NCI-H748 (cell line): ENCODE results near the gene CAMTA1.
"Not testable (repeated sequence)": the region's sequence is repeated elsewhere in the genome, so short reads cannot be mapped to it uniquely, and the experiment has no call there.

Experiments used
- DNase-seq: peaks from one replicate; lab custom pipeline; 2025; ENCODE audit not compliant: unreplicated experiment; lab: John Stamatoyannopoulos, UW

The CAMTA1 gene

DNA sequence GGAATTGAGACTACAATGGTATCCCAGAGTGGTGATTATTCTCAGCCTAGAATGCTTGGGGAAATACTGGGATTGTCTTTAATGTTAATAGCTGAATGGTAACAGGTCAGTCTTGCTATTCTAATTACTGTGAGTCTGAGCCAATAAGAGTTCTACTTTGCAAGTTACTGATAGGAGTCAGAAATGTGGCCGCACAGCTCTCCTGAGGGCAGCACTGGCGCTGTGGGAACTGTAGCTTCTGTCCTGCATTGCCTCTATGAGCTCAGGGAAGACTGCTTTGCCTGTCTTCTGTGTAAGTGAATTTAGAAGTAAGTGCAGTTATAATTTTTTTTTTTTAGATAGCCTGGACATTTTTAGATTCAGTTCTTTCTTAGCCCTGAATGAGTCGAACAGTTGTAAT is 975.8 kb downstream of the CAMTA1 start:
- DNase-seq = no peak

DNA sequence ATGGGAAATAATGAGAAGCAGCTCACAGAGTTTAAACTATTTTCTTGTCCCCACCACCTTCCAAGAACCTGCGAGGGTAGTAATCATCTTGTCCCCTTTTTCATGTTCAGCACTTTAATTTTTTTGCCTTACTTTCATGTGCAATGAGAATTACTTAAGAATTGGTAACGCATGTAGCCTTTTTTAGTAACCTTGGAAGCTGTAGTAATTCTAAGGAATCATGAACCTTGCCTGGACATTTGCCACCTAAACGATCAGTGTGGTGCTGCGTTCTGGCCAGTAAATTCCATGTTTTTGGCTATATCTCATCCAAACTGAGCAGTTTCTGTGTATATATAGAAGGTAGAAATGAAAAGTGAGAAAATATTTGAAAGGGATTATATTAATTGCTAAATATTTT is 981.9 kb downstream of the CAMTA1 start:
- no peak for DNase-seq

DNA sequence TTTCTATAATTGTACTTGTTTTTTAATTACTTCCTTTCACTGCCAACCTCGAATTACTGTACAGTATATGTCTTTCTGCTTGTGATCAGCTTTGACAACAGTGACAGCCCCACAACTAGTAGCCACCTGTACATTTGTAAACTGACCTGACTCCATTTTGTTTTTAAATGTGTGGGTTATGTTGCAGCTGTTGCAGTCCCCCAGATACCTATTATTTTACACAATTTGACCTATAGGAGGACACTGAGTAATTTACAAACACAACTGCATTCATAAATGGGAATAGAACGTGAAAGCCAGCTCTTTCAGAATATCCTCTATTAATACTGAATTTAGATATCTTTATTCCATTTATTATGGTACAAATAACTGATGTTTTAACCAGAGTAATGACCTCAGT is 983.3 kb downstream of the CAMTA1 start:
- peak; percentile 6 for DNase-seq

DNA sequence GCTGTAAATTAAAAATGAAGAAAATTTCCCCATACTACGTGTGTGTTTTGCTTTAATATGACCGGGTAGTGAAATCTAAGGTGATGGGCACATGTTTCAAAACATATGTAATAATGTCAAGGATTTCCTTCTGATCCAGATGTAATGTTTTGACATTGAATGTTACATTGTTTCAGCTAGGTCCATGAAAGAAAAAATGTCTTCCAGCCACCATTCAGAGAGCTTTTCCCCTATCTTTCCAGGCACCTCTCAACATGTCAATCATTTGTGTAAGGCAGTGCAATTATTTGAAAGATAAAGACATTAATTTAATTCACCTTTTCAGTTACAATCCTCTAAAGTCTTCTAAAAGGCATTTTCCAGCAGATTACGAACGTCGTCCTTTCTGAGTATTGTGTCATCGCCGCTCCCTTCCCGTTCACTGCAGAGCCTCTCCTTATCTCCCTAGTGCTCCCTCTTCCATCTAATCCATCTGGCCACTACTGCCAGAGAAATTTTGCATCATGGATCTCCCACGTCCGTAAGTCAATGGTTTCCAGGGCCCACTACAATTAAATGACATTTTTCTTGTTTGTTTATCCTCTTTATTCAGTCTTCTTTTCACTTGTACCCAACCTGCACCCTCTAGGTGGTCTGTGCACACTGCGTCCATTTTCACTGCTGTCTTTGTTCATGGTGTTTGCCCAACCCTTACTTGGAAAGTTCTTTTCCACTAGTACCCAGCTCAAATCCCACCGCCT is 984.6 kb downstream of the CAMTA1 start:
- no peak for DNase-seq

DNA sequence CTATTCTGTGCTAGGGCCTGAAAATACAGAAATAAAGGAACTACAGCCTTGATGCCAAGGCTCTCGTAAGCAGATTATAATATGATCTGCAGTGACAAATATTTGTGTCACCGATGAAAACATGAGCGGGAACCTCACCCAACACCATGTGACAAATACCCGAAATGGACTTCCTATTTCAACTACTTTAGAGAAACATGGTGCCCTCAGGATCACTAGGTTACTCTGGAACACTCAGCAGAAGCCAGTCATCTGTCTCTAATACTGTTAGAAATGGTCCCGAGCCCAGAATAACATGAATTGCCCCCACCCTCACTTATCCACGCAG is 985.4 kb downstream of the CAMTA1 start:
- no peak for DNase-seq

DNA sequence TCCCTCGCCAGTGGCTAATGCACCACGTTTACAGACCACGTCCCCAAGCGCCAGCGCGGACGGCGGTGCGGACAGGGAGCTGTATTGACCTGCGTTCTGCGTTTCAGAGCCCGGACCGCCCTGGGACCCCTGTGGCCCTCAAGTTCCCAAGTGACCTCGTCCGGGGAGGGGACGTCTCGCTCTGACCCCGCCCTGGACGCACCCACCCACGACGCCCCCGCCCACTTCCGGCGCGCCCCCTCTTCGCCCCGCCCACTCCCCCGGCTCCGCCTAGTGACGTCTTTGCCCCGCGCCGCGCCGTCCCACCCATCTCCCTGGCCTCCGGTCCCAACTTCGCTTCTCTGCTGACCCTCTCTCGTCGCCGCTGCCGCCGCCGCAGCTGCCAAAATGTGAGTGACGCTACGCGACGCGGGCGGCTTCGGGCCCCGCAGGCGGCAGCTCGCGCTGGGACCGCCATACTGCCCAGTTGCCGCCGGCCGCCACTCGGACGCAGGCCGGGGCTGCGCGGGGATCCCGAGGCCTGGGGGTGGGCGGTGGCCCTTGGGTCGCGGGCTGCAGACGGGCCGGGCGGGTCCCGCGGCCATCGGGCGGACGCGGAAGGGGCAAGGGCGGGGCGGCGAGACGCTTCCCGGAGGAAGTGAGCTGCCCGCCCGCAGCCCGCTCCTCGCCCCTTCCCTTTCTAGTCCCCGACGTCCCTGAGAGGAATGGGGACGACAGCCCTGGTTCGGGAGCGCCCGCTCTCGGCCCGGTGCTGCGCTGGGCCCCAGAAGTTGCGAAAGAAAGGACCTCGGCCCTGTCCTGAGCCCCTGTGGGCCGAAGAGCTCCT is 986.0 kb downstream of the CAMTA1 start, which contains the start of gene VAMP3:
Gene VAMP3 (plus strand): TSS at position 300 of the 826 bp plus-strand sequence. CDS start 88 bp downstream, at position 388.
- DNase-seq = peak; percentile 65

DNA sequence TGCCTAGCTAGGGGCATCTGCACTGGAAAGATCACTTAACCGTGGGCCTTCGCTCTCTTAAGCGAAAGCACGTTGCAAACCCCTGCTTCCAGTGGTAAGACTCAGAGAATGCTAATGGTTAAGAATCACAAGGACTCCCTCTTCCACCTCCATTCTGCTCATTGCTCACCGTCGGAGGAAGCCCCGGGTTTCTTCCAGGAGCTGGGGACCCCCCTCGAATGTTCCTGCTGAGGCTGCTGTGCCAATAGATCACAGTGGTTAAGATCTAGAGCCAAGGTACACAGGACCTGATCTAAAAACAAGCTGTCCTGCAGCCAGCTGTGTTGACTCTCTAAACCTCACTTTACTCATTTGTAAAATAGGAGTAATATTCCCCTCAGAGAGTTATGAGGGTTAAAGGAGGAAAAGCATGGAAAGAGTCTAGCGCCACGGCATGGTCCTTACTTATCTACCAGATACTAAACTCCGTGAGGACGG is 986.6 kb downstream of the CAMTA1 start:
- no peak for DNase-seq

DNA sequence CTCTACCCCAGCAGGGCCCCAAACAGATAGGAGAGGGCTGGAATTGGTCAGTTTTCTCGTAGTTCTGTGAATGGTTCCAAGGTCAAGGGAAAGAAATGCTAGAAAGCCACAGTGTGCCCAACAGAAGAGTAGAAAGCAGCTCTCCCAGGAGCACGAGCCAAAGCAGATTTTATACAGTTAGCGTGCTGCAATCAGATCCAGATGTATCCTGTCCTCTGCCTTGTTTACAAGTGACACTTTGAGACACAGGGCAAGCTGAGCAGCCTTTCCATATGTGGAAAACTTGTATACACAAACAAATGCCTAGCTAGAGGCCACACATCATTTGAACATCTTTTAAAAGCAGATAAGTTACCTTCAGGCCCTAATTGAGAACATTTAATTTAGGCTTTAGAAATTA is 992.3 kb downstream of the CAMTA1 start:
- DNase-seq = no peak

DNA sequence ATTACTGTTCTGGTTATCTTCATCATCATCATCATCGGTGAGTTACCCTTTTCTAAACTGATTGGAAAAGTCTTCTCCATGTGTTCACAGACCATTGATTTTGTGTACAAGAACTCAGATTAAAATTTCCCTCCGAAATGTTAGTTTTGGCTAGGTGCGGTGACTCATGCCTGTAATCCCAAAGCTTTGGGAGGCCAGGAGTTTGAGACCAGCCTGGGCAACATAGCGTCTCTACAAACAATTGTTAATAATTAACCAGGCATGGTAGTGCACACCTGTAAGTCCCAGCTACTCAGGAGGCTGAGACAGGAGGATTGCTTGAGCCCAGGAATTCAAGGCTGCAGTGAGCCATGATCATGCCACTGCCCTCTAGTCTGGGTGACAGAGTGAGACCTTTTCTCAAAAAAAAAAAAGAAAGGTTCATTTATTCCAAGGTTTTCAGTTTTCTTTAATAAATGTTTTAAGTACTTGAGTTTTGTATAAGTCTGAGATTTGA is 992.9 kb downstream of the CAMTA1 start:
- DNase-seq = no peak

DNA sequence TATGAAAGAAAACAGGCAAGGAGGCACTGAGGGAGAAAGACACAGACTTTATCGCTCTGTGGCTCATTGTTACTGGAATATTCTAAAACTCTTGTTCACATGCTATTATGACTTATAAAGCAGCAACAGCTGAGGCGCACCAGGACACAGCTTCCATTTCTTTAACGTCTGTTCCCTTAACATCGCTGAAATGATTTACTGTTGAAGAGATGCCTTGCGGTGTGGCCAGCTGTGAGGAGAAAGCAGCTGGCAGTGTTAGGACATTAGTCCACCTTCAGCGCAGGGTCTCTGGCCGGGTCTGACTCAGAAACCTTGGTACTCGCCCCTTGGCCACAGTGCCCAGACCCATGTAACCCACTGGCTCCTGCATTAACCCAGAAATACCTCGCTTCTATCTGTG is 995.7 kb downstream of the CAMTA1 start:
- DNase-seq = no peak

DNA sequence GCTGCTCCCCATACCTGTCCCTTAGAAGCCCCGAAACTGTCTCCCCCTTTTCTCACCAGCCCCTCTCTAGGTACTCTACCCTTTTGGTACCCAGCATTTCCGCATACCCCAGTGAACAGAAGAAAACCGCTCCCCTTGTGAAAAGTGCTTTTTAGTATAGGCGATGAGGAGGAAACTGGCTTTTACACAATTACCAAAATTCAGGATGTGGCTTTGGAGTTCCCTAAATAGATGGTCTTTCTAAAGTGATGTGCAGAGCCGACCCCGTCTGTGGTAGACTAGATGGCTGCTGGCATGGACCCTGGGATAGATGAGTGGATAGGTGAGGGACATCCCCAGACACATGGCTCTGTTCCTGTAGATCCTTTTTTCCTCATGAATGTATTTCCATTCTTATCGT is 996.2 kb downstream of the CAMTA1 start:
- no peak for DNase-seq

DNA sequence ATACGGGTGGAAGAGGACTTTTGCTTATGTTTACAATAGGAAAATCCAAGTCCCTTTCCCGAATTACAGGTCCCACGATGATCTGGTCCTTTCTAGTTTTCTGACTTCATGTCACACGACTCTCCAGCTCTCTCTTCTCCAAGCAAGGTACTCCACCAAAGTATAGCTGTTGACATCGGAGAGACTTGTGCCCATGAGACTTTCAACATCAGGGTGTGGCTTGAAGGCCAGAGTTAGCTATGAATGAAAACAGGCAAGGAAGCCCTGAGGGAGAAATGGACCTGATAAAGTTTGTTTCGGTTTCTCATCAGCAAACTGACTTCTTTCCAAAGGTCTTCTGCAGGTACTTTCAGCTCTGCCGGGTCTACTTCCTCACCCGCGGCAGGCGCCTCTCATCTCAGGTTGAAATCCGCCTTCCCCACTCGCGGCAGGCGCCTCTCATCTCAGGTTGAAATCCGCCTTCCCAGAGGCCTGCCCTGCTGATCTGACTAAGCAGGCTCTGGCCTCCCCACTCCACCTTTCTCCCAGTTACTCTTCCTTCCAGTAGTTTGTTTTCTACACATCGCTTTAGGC is 996.8 kb downstream of the CAMTA1 start:
- no peak for DNase-seq

DNA sequence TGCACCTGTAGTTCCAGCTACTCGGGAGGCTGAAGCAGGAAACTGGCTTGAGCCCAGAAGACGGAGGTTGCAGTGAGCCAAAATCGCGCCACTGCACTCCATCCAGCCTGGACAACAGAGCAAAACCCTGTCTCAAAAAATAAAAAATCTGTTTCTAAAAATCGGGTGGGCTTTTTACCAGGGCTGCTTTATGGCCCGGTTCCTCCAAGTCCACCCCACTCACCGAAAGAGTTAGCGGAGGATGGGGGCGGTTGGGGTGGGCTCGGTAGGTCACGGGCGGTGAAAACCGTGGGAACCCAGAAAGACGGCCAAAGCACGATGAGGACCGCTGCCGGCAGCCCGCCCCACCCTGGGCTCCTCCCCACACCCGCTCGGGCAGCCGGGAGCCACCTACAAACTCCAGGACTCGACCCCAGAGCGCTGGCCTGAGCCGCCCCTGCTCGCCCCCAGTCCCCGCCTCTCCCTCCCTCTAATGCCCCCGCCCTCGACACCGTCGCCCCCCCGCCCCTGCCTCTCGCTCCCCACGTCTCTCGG is 998.0 kb downstream of the CAMTA1 start:
- DNase-seq = peak; percentile 83

DNA sequence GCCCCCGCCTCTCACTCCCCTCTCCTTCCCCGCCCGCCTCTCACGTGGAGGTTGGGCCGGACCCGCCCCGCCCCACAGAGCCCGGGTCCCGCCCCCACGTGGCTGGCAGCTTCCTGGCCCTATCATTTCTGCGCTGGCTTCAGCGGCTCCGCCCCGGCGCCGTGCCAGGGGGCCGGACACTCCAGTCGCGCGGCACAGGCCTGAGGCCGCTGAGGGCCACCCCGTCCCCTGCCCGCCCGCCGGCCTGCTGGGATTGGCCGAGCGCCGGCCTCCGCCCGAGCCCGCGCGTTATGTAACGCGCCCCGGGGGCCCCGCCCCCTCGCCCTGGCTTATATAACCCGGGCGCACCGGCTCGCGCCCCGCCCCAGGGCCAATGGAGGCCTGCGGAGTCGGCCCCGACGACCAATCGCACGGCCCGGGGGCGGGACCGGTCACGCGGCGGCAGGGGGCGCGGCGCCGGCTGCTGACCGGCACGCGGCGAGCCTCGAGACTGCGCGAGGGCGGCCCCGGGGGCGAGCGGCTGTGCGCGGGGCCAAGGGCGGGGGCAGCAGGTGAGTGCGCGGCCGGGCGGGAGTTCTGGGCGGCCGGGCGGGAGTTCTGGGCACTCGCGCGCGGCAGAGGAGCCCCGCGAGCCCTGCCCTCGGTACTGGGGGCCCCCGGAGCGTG is 998.7 kb downstream of the CAMTA1 start, which contains the start of gene PER3:
Gene PER3 (plus strand): TSS at position 466 of the 666 bp plus-strand sequence. CDS start 587 bp downstream, outside the sequence.
- DNase-seq = peak; percentile 96

DNA sequence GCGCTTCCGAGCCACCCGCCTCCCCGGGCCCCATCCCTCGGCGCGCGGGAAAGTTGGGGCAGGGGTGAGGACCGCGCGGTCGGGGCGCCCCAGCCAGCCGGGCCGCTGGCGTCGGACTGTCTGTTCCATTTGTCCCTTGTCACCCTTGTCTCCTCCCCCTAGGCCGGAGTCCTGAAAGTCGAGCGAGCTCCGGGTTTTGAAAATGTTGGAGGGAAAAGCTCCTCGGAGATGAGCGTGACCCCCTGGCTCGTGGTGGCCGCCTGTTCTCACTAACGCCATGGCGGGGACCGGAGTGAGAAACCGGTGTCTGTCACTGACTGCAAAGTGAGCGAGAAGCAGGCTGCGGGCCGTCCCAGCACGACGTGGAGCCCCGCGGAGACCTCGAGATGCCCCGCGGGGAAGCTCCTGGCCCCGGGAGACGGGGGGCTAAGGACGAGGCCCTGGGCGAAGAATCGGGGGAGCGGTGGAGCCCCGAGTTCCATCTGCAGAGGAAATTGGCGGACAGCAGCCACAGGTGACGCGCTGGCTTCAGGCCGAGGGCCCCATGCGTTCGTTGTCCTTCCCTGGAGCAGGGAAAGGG is 999.3 kb downstream of the CAMTA1 start:
- peak; percentile 58 for DNase-seq

DNA sequence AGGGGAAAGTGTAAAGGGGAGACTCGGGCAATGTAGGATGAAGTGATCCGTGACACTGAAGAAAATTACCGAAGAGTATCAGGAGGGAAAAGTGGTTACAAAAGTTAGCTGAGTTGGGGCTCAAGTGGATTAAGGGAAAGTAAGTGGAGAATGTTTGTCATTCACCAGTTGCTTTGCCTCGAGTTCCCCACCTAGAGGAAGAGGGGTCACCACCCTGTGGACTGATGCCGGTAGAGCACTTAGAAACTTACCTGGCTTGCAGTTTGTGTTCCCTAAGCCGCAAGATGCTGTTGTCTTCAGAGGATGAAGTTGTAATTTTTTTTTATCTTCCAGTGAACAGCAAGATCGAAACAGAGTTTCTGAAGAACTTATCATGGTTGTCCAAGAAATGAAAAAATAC is 999.9 kb downstream of the CAMTA1 start:
- no peak for DNase-seq

DNA sequence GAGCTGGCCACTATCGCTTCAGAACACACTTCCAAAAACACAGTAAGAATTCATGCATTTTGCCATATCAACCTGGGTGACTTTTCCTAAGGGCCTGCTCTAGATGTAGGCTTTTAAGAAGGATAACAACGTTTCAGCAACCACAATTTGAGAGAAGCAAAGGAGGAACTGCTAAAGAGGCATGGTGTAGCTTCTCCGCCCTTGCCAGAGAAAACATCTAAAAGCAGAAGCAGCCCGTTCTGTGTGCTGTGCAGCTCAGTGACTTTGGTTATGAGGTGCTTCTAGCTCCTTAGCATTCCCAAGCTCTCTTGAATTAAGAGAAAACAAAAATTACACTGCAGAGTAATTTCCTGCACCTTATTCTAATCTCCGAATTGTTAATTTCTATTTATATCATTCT is 1001.5 kb downstream of the CAMTA1 start:
- no peak for DNase-seq

DNA sequence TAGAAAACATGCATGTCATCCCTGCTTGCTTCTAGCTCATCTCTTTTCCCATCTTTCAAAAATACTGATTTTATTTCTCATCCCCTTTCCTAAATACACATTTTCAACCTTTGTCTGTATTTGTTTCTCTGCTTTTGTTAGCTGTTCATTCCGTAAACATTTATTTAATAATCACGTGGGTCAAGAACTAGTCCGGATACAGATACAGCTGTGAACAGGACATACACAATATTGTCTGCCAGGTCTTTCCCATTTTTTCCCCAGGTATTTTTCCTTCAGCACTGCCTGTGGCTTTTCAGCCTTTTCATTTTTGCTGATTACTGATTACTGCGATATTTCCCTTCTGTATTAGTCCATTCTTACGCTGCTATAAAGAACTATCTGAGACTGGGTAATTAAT is 1004.6 kb downstream of the CAMTA1 start:
- no peak for DNase-seq

DNA sequence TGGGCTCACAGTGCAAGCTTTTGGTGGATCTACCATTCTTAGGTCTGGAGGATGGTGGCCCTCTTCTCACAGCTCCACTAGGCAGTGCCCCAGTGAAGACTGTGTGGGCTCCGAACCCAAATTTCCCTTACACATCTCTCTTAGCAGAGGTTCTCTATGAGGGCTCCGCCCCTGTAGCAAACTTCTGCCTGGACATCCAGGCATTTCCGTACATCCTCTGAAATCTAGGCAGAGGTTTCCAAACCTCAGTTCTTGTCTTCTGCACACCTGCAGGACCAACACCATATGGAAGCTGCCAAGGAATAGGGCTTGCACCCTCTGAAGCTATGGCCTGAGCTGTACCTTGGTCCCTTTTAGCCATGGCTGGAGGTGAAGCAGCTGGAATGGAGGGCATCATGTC is 1005.8 kb downstream of the CAMTA1 start:
- DNase-seq = not testable (repeated sequence)

DNA sequence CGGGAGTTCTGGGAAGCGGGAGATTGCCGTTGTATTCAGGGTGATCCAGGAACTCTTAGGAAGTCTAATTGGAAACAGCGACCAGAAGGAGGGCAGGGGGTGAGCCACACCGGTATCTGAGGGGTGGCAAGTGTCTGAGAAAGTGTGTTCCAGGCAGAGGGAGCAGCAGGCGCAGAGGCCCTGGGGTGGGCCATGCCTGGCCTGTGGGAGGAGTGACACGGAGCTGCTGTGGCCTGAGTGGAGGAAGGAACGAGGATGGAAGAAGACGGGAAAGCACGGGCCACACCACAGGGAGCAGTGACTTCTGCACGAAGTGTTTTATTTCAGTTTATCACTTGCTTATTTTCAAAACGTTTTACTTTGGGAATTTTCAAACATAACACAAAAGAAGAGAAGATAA is 1010.2 kb downstream of the CAMTA1 start:
- DNase-seq = no peak
